Measurements from ENCODE around the gene EPN2.
A peak's percentile ranks its signal among the peaks of the same experiment; 100 is the strongest.
"Not testable (repeated sequence)": the region's sequence is repeated elsewhere in the genome, so short reads cannot be mapped to it uniquely, and the experiment has no call there.

EPN2 gene

DNA sequence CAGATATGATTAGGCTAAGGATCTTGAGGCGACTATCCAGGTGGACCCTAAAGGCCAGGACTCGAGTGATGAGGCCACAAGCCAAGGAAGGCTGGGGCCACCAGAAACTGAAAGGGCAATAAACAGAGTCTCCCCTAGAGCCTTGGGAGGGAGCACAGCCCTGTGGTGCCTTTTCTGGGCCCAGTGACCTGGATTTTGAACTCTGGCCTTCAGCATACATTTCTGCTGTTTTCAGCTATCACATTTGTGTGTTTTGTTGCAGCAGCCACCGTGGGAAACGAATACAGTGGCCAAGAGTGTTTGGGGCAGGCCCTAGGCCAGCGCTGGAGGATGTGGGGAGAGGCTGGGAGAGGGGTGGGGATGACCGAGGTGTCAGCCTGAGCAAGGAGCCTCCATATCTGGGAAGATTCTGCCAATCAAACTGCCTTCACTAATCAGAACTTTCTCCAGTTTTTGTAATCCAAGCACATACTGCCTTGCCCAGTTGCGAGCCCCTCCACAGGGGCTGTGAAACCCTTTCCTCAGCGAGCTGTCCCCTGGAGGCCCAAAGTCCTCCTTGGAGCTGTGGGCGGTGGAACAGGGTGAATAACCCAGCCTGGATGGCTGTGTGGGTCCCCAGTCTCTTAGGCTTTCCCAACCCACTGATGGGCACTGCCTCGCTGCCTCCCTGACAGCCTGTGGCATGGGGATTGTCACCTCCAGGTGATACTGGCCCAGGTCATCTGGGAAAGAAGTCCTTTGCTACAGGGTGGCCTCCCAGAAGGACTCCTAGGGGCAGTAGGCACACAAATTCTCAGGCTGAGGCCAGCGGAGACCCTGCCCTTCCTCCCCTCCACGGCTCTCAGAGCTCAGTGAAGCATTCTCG lies 108.6 kb downstream of the EPN2 start:
- DNase-seq (ENCODE audit: low read depth in 2 of 2): no peak

DNA sequence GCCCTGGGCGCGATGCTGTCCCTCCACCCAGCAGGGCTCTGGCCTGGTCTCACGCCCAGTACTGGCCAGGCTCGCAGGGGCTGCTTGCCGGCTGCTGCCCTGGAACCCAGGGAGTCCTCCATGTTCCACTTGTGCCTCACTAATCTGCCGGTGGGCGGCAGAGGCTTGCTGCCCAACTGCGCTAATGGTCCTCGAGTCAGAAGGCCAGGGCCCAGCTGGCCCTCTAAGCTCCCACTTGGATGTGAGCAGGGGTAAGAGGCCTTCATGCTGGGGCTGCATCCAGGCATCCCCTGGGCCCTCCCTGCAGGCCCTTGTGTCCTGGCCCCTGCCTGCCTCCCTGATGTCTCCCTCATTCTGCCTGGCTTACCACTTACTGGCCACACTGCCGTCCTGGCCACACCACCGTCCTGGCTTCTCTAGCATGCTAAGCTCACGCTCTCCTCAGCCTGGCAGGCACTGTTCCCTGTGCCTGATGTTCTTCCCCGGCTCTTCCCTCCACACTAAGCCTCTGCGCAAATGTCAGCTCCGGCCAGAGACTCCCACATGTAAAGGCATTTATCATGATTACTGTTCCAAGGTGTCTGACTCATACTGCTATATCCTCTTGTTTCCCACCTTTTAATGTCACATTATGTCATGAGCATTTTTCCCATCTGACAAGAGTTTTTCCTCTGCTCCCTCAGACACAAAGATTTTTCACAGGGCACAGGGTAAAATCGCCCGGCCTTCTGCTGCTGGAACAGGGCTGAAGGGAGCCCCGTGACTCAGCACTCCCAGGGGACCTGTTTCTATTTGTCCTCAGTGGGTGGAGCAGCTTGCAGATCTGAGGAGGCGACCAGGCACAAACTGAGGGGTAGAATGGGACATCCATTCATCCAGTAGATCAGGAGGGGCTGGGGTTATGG lies 109.4 kb downstream of the EPN2 start:
- DNase-seq (ENCODE audit: low read depth in 2 of 2): no peak

DNA sequence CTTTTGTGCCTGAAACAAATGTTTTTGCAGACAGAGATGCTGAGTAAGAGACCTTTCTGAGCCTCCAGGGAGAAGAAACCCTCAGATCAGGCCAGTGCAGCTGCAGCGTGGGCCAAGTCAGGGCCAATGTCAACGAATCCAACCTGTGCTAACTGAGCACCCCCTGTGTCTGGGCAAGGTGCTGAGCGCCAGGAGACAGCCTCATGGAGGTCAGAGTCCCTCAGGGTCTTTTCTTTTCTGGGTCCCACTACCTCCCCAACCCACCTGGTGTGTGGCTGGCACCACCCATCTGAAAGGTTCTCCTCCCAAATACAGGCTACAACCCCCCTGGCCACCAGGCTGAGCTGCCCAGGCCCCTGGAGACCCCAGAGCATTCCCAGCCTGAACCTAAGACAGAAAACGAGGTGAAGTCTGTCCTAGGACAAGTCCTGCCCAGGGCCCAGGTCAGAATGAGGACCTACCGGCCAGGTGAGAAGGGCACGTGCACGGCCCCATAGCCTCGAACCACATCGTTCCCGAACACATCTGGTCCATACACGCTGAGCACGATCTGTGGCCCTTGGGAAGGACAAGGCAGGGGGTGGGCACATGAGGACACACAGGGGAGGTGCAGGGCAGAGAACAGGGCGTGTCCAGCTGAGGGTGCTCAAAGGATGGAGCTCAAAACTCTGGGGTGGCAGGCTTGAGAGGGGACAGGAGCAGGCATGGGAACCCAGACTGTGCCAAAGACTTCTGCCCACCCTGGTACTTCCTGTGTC lies 110.3 kb downstream of the EPN2 start:
- no peak for DNase-seq (ENCODE audit: low read depth in 2 of 2)

DNA sequence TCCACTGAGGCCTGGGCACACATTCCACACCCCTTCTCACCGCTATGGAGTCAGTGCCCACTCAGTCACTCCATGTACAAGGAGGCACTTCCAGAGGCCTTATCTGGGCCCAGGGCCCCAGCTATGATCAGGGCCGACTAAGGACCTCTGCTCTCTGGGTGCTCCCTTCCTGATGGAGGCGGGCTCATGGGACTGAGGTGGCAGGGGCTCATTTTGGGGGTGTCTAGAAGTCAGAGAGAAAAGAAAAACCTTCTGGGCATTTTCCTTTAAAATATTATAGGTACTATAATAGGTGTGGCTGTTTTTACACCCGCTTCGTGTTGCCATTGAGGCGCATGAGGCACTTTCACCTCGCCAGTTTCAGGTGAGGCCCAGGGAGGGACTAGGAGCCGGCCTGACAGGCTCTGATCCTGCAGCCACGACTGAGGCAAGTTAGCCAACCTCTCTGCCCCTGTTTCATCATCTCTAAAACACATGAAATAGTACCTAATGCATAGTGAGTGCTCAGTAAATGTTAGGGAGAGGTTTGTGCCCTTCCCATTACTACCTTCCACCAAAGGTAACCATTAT lies 111.0 kb downstream of the EPN2 start:
- DNase-seq (ENCODE audit: low read depth in 2 of 2): no peak

DNA sequence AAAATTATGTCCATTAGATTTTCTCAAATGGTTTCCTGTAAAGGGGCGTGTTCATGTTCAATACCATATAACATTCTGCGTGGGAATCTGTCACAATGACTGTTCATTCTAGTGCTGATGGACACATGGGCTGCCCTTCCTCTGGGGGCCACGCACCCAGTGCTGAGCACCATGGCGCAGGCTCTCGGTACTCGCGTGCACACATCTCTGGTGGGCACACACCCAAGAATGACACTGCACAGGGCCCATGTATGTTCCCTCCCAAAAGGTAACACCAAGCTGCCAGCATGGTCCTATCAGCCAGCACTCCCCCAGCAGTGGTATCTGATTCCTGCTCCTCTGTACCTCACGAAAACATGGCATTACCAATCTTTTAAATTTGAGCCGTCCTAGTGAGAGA lies 111.6 kb downstream of the EPN2 start:
- no peak for DNase-seq (ENCODE audit: low read depth in 2 of 2)

DNA sequence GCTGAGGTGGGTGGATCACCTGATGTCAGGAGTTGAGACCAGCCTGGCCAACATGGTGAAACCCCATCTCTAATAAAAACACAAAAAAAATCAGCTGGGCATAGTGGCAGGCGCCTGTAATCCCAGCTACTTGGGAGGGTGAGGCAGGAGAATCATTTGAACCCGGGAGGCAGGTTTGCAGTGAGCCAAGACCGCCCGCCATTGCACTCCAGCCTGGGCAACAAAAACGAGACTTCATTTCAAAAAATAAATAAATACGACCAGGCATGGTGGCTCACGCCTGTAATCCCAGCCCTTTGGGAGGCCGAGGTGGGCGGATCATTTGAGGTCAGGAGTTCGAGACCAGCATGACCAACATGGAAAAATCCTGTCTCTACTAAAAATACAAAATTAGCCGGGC lies 116.2 kb downstream of the EPN2 start:
- DNase-seq (ENCODE audit: low read depth in 2 of 2): not testable (repeated sequence)

DNA sequence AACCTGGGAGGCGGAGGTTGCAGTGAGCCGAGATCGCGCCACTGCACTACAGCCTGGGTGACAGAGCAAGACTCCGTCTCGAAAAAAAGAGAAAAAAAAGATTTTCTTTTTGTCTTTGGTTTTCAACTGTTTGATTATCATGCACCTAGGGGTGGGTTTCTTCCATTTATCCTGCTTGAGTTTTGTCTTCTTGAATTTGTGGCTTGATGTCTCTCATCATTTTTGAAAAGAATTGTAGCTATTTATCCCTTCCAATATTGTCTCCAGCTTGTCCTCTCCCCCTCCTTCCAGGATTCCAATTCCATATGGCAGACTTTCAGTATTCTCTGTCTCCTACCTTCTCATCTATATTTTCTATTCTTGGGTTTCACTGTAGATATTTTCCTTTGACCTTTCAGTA lies 117.6 kb downstream of the EPN2 start:
- DNase-seq (ENCODE audit: low read depth in 2 of 2): no peak

DNA sequence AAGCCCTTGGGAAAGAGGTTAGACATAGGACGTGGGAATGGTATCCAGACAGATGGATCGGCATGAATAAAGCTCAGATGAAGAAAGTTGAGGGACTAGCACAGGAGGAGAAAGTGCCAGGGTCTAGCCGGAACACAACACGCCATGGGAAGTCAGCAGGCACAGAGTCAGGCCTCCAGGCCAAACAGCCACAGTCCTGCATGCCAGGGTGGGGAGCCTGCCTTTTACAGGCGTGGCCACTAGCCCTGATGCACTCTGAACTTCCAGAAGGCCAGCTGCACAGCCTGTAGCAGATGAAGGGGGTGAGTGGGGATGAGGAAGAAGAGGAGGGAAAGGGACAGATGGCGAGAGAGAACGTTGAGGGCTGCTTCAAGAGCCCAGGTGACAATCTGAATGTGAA lies 120.2 kb downstream of the EPN2 start:
- no peak for DNase-seq (ENCODE audit: low read depth in 2 of 2)

DNA sequence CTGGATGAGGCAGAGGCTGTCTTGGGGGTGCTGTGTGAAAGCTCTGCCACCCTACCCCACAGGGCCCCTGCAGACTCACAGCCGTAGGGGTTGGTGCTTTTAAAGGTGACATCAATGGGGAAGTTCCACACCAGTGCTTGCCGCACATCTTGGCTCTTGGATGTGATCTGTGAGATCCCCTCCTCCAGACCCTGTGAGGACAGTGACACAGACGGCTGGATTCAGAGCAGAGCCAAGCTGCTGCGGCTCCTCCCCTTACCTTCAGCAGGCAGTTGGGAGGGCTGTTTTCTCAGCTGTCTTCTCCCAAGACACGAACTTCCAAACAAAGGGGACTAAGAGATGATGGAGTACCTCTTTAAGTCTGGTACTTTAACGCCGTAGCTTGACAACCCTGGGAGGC lies 120.6 kb downstream of the EPN2 start:
- no peak for DNase-seq (ENCODE audit: low read depth in 2 of 2)

DNA sequence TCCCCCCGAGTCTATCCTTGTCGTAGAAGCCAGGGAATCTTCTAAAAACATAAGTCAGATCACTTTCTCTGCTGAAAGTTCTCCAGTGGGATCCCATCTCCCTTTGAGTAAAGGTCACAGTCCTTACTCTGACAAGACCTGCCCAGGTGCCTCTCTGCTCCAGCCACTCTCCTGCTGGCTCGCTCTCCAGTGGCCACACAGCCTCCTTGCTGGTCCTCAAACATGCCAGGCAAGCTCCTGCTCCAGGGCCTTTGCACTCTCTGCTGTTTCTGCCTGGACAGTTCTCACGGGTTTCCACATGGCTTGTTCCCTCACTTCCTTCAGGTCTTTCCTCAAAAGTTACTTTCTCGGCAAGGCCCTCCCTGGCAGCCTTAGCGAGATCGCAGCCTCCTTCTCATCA lies 122.0 kb downstream of the EPN2 start:
- DNase-seq (ENCODE audit: low read depth in 2 of 2): no peak

DNA sequence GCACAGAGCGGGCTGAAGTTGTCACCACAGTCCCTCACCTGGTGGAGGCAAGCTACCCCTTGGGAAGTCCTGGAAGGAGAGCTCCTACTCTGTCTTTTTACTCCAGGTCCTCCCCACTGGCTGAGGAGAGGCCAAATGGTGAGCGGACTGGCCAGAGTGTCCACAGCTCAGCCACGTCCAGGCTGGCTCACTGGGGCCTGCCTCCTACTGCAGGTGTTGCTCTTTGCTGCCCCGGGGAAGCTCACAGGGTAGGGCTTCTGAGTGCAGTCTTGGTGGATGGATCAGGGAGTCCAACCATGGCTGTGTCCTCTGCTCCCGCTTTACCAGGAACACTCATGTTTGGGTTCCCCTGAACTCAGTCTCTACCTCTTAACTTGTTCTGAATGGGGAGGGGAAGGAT lies 122.7 kb downstream of the EPN2 start:
- no peak for DNase-seq (ENCODE audit: low read depth in 2 of 2)

DNA sequence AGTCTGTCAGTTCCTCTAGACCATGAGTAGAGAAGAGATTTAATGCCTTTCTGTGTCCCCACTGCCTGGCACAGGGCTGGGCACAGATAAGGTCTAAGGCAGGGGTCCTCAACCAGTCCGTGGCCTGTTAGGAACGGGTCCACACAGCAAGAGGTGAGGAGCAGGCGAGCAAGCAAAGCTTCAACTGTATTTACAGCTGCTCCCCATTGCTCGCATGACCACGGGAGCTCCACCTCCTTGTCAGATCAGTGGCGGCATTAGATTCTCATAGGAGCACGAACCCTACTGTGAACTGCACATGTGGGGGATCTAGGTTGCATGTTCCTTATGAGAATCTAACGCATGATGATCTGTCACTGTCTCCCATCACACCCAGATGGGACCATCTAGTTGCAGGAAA lies 123.6 kb downstream of the EPN2 start:
- DNase-seq (ENCODE audit: low read depth in 2 of 2): no peak

DNA sequence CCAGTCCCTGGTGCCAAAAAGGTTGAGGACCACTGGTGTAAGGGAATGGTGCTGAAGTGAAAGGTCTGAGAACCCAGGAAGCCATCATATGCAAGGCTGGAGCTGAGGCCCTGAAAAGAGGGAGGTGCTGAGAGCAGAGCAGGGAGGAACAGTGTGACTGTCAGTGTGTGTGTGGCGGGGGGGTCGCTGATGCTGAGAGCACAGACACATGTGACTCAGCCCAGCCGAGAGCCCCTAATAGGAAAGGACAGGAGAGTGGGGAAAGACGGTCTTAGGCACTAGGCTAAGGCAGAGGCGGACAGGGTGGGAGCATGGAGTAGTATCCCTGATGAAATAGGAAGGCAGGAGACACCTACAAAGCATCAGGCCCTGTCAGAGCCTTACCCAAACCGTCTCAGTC lies 124.2 kb downstream of the EPN2 start:
- DNase-seq (ENCODE audit: low read depth in 2 of 2): no peak

DNA sequence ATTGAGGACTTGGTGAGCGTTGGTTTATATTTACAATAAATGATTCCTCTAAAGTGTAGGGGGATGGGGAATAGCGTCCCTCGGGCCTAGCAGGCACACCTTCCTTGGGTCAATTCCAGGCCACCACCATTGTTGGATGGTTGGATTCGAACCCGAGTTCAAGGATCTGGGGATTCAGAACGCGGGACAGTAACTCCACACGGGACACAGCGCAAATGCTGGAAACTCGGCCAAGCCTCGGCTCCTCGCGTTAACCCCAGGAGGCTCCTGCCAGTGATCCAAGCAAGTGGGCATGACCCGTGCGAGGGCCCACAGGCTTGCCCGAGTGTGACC lies 124.7 kb downstream of the EPN2 start:
- no peak for DNase-seq (ENCODE audit: low read depth in 2 of 2)

DNA sequence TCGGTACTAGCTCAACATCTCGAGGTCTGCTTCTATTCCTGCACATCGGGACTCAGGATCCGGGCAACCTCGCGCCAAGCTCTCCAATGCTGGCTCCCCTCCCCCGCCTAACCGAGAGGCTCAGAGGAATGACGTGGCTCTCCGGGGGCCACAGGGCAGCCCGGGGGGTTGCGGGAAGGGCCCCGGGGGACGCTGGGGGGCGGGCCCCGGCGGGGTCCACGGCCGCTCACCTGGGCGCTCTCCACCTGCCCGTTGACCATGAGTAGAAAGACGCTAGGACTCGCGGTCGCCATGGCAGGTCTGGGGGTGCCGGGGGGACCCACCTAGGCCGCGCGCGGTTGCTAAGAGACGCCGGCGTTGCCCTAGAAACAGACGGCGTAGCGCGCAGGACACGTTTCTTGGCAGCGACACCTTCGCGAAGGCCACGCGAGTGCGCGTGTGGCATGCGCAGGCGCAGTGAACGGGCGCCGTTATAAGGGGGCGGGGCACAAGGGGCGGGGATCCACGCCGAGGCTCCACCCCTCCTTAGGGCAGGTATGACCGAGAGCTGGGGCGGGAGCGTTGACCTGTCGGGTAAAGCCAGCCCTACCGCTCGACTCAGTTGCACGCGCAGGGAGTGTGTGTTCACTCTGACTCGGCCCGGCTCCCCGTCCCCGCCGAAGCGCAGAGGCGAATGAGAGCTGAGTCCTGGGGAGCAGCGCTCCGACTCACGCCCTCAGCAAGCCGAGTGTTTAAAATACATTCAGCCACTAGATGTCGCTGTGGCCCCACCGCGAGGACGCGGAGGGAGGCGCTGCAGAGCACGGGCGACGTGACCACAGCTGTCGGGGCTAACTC lies 125.3 kb downstream of the EPN2 start, which contains the start of gene B9D1:
Gene B9D1 (minus strand): TSS at position 447 of the 837 bp plus-strand sequence. CDS start 154 bp downstream, at position 293.
- DNase-seq (ENCODE audit: low read depth in 2 of 2): peak; percentile 87 to 90

DNA sequence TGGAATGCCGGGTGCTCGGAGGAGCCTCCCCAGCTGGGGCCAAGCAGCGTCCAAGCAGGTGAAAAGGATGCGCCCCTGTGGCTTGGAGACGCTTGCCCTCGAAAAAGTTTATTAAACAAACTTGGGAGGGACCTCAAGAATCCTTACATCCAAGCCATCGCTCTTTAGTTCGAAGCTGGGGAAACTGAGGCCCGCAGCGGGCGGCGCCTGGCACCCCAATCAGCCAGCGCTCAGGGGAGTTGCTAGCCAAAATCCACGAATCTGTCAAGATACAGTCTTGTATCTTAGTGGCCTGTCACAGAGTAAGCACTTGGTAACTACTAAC lies 125.9 kb downstream of the EPN2 start:
- DNase-seq (ENCODE audit: low read depth in 2 of 2): no peak

DNA sequence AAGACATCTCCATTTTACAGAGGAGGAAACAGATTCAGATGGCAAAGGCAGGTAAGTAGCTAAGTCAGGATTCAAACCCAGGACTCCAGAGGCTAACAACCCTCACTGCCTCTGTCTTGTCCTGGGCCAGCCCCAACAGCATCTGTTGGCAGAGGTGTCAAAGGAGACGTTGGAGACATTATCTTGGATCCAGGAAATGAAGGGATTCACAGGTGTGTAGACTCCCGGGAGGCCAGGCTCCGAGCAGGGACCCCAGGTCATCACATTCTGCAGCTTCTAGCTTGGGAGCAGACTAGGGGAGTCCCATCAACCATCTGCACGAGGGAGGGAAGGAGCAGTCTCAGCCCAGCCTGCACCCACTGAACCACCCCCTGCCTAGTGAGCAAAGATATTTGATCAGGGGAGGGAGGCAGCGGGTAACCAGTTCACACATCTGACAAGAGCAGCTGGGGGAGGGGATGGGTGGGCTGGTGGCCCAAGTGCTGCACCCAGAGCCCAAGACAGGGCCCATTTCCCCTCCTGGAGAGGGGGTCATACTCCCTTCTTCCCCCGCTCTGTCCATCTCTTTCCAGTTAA lies 126.4 kb downstream of the EPN2 start:
- DNase-seq (ENCODE audit: low read depth in 2 of 2): no peak

DNA sequence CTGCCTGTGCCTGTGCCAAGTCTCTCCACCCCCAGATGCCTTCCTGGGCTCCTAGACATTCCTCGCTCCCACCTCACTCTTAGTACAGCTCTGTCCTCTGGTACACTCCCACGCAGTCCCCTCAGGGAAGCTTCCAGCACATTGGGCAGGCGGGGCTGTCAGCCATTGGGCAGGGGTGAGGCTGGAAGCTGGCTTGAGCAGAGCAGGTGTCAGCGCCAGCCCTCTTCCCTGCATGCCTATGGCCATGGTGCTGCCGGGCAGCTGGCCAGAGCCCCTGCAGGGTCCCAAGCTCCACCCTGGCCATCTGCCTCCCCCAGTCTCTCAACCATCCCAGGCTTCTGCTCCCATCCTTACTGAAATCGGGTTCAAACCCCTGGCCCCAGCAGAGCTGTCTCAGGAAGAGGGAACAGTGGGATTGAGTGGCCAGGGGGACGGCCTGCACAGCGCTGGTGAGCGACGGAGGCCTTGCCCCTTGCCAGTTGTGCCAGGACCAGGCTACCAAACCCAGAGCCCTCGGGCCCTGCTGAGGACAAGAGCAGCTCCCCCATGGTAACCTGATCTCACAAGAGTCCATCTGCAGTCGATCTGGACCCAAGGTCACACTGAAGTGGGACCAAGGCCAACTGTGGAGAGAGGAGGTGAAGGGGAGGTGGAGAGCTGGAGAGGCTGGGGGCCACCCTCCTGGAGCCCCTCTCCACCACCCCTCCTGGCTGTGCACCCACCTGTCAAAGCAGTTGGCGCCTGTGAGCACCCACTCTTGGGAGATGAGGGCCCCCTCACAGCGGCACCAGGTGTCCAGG lies 127.7 kb downstream of the EPN2 start:
- DNase-seq (ENCODE audit: low read depth in 2 of 2): no peak

DNA sequence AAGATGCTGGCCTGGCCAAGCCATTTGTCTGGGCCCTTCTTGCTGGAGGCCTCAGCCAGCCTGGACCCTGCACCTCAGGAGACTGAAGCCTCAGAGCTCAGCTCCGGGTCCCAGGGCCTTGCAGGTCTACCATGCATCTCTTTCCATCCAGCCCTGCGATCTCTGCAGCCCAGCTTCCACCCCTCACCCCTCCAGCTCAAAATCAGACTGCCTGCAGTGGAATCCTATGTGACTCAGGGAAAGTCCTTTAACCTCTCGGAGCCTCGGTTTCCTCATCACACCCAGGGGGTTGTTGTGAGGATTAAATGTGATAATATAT lies 128.3 kb downstream of the EPN2 start:
- no peak for DNase-seq (ENCODE audit: low read depth in 2 of 2)

All from stimulated activated CD8-positive, alpha-beta memory T cell treated with anti-CD3 and anti-CD28 coated beads, Interleukin-7, amount 100 ng/mL, for 4 hours (primary cell).